22Rv1 (cell line): Measurements from ENCODE around the gene TMEM212.

ENCODE experiments used
- CTCF ChIP-seq: fragments of 450-650 bp; IDR thresholded peaks from 2 replicates; pipeline ENCODE4 v1.5.1; 2017; ENCODE audit warnings: mild to moderate bottlenecking
- ZFX ChIP-seq: fragments of 450-650 bp; IDR thresholded peaks from 2 replicates; pipeline ENCODE4 v1.6.1; 2017; ENCODE audit warnings: antibody characterized with exemption, borderline replicate concordance

GRCh38 chr3:171827836-171828458 is 15.2 kb upstream of the TMEM212 start:
- no peak for TF ChIP-seq CTCF
- TF ChIP-seq ZFX, result no peak
